IPS-20b (cell line): ENCODE data around the gene GPR39.

Experiments used
- H3K27ac ChIP-seq: one replicate; pipeline ENCODE4 v1.5.1; 2013; ENCODE audit warnings: low read length
- H3K27me3 ChIP-seq: 2 replicates; pipeline ENCODE4 v1.6.1; 2013; ENCODE audit warnings: mild to moderate bottlenecking, low read length, inconsistent platforms; ENCODE audit not compliant: insufficient read depth
- H3K36me3 ChIP-seq: 2 replicates; pipeline ENCODE4 v1.6.1; 2013; ENCODE audit warnings: low read depth, mild to moderate bottlenecking, inconsistent platforms, low read length, moderate library complexity; ENCODE audit not compliant: insufficient read depth
- H3K4me1 ChIP-seq: 2 replicates; pipeline ENCODE4 v1.6.1; 2013; ENCODE audit warnings: mild to moderate bottlenecking, control low read depth, inconsistent platforms, low read length, moderate library complexity; ENCODE audit not compliant: insufficient read depth
- H3K4me3 ChIP-seq: 2 replicates; pipeline ENCODE4 v1.5.1; 2013; ENCODE audit warnings: mild to moderate bottlenecking, low read length, inconsistent platforms
- H3K9ac ChIP-seq: 2 replicates; pipeline ENCODE4 v1.6.1; 2013; ENCODE audit warnings: low read depth, mild to moderate bottlenecking, inconsistent platforms, low read length, moderate library complexity
- H3K9me3 ChIP-seq: 2 replicates; pipeline ENCODE4 v1.6.1; 2013; ENCODE audit warnings: mild to moderate bottlenecking, low read depth, low read length, inconsistent platforms; ENCODE audit not compliant: insufficient read depth

GPR39 gene

GRCh38 chr2:132652474-132652873, 235.9 kb downstream of the GPR39 start:
- Histone ChIP-seq H3K4me3 (no peak overlapping the region), H3K27me3 (no peaks in the 10 kb centered on the region), H3K9ac (no peak overlapping the region), H3K36me3 (no peaks in the 10 kb centered on the region), H3K27ac (no peak overlapping the region), H3K4me1 (peaks cover 26% of the 10 kb centered on the region), H3K9me3 (no peaks in the 10 kb centered on the region)

- no peak overlapping the region for H3K9ac ChIP-seq
- H3K36me3 ChIP-seq, result no peaks in the 10 kb centered on the region
- H3K9me3 ChIP-seq, result no peaks in the 10 kb centered on the region
- no peak overlapping the region for H3K27ac ChIP-seq
- peaks cover 26% of the 10 kb centered on the region for H3K4me1 ChIP-seq
- no peak overlapping the region for H3K4me3 ChIP-seq
- H3K27me3 ChIP-seq, result no peaks in the 10 kb centered on the region
Measured at GRCh38 chr2:132654335-132654734, 237.7 kb downstream of the GPR39 start.

- H3K27me3 ChIP-seq, result no peaks in the 10 kb centered on the region
- no peaks in the 10 kb centered on the region for H3K36me3 ChIP-seq
- no peaks in the 10 kb centered on the region for H3K9me3 ChIP-seq
- H3K27ac ChIP-seq, result no peak overlapping the region
- no peak overlapping the region for H3K9ac ChIP-seq
- peaks cover 26% of the 10 kb centered on the region for H3K4me1 ChIP-seq
- no peak overlapping the region for H3K4me3 ChIP-seq
Measured at GRCh38 chr2:132654968-132655367, 238.4 kb downstream of the GPR39 start.

GRCh38 chr2:132656266-132656975, 239.8 kb downstream of the GPR39 start:
- Histone ChIP-seq H3K4me1 (peaks cover 26% of the 10 kb centered on the region), H3K9me3 (no peaks in the 10 kb centered on the region), H3K9ac (no peak overlapping the region), H3K36me3 (no peaks in the 10 kb centered on the region), H3K4me3 (no peak overlapping the region), H3K27me3 (no peaks in the 10 kb centered on the region), H3K27ac (no peak overlapping the region)

- Histone ChIP-seq H3K9me3 (no peaks in the 10 kb centered on the region), H3K36me3 (no peaks in the 10 kb centered on the region), H3K4me1 (peaks cover 12% of the 10 kb centered on the region), H3K27me3 (no peaks in the 10 kb centered on the region), H3K9ac (no peak overlapping the region), H3K27ac (no peak overlapping the region), H3K4me3 (no peak overlapping the region)
Measured at GRCh38 chr2:132659331-132659730, 242.7 kb downstream of the GPR39 start.

GRCh38 chr2:132662732-132663131, 246.1 kb downstream of the GPR39 start:
- no peak overlapping the region for H3K27ac ChIP-seq
- no peaks in the 10 kb centered on the region for H3K36me3 ChIP-seq
- H3K9ac ChIP-seq, result no peak overlapping the region
- no peak overlapping the region for H3K4me3 ChIP-seq
- H3K4me1 ChIP-seq, result no peaks in the 10 kb centered on the region; the same call in none of the 2 replicates
- no peaks in the 10 kb centered on the region for H3K9me3 ChIP-seq
- peaks cover 26% of the 10 kb centered on the region for H3K27me3 ChIP-seq

GRCh38 chr2:132664096-132664495, 247.5 kb downstream of the GPR39 start:
- H3K4me1 ChIP-seq, result peaks cover 3% of the 10 kb centered on the region
- H3K9me3 ChIP-seq, result no peaks in the 10 kb centered on the region
- no peak overlapping the region for H3K27ac ChIP-seq
- no peak overlapping the region for H3K4me3 ChIP-seq
- peaks cover 39% of the 10 kb centered on the region for H3K27me3 ChIP-seq
- H3K36me3 ChIP-seq, result no peaks in the 10 kb centered on the region
- H3K9ac ChIP-seq, result no peak overlapping the region

GRCh38 chr2:132665401-132666140, 249.0 kb downstream of the GPR39 start:
- Histone ChIP-seq H3K9ac (no peak overlapping the region), H3K9me3 (no peaks in the 10 kb centered on the region), H3K27me3 (peaks cover 54% of the 10 kb centered on the region), H3K4me3 (no peak overlapping the region), H3K36me3 (no peaks in the 10 kb centered on the region), H3K27ac (no peak overlapping the region), H3K4me1 (peaks cover 3% of the 10 kb centered on the region)

- Histone ChIP-seq H3K9me3 (no peaks in the 10 kb centered on the region), H3K27ac (no peak overlapping the region), H3K9ac (no peak overlapping the region), H3K27me3 (peaks cover 75% of the 10 kb centered on the region), H3K36me3 (no peaks in the 10 kb centered on the region), H3K4me1 (peaks cover 3% of the 10 kb centered on the region), H3K4me3 (peak overlapping the region; percentile 80; the same call in 1 of the 2 replicates)
Measured at GRCh38 chr2:132667706-132668105, 251.1 kb downstream of the GPR39 start.

- Histone ChIP-seq H3K9ac (no peak overlapping the region), H3K36me3 (no peaks in the 10 kb centered on the region), H3K4me1 (peaks cover 3% of the 10 kb centered on the region), H3K27ac (no peak overlapping the region), H3K9me3 (no peaks in the 10 kb centered on the region), H3K4me3 (peak overlapping the region; percentile 80), H3K27me3 (peaks cover 81% of the 10 kb centered on the region)
Measured at GRCh38 chr2:132668189-132668823, 251.7 kb downstream of the GPR39 start.

- Histone ChIP-seq H3K27ac (no peak overlapping the region), H3K27me3 (peaks cover 91% of the 10 kb centered on the region), H3K36me3 (no peaks in the 10 kb centered on the region), H3K9ac (no peak overlapping the region; the same call in 1 of the 2 replicates), H3K9me3 (no peaks in the 10 kb centered on the region), H3K4me1 (peaks cover 3% of the 10 kb centered on the region), H3K4me3 (peak overlapping the region; percentile 80)
Measured at GRCh38 chr2:132668987-132669907, 252.6 kb downstream of the GPR39 start.
